Stomach (tissue), 4 donors: ENCODE data around the gene NMNAT2.

Experiments
- EP300 ChIP-seq: sonication (generic); formaldehyde crosslinking; IDR thresholded peaks from one replicate; pipeline ENCODE4 v1.6.1; 2017; ENCODE audit warnings: antibody characterized with exemption
- POLR2A ChIP-seq, 4 donors: fragments of 450-650 bp; IDR thresholded peaks; one replicate each; pipeline ENCODE4 v1.6.1; 2016; ENCODE audit warnings: antibody characterized with exemption in 4 of 4, control low read depth in 2 of 4, mild to moderate bottlenecking in 1 of 4, moderate library complexity in 1 of 4
- POLR2AphosphoS5 ChIP-seq, 3 donors: sonication (generic); formaldehyde crosslinking; IDR thresholded peaks; one replicate each; pipeline ENCODE4 v1.6.1; 2016; ENCODE audit warnings: antibody characterized with exemption in 3 of 3
- TF ChIP-seq, protein P1 (sequence below), 7 experiments: fragments of 450-650 bp in 4 of 7; fragments of 200-600 bp in 3 of 7; sonication (generic) in 3 of 7; IDR thresholded peaks; one replicate each; pipeline ENCODE4 v1.5.1; 2016 to 2019; ENCODE audit warnings: antibody characterized with exemption in 7 of 7, control low read depth in 2 of 7, mild to moderate bottlenecking in 1 of 7

GRCh38 chr1:183319606-183320005 lies 98.6 kb downstream of the NMNAT2 start:
- TF ChIP-seq, protein P1, sequence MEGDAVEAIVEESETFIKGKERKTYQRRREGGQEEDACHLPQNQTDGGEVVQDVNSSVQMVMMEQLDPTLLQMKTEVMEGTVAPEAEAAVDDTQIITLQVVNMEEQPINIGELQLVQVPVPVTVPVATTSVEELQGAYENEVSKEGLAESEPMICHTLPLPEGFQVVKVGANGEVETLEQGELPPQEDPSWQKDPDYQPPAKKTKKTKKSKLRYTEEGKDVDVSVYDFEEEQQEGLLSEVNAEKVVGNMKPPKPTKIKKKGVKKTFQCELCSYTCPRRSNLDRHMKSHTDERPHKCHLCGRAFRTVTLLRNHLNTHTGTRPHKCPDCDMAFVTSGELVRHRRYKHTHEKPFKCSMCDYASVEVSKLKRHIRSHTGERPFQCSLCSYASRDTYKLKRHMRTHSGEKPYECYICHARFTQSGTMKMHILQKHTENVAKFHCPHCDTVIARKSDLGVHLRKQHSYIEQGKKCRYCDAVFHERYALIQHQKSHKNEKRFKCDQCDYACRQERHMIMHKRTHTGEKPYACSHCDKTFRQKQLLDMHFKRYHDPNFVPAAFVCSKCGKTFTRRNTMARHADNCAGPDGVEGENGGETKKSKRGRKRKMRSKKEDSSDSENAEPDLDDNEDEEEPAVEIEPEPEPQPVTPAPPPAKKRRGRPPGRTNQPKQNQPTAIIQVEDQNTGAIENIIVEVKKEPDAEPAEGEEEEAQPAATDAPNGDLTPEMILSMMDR (IDR thresholded peaks at IDR 0.05), result no peak
- TF ChIP-seq POLR2A (IDR thresholded peaks at IDR 0.05) (no peak), EP300 (no peak), POLR2AphosphoS5 (IDR thresholded peaks at IDR 0.05) (no peak)
